Right renal pelvis (tissue), 4 donors: ENCODE data around the gene CLDND1. TPM values are rescaled to one million over a fixed set of nuclear protein-coding genes. Genes with fewer than 3 reads are reported as not detected.
A peak's percentile ranks its signal among the peaks of the same experiment; 100 is the strongest.

ENCODE experiments used
- DNase-seq, 4 donors: peaks; one replicate each; pipeline ENCODE4 v3.0.0-alpha.2; 2013; ENCODE audit warnings: low read depth in 4 of 4, low spot score in 3 of 4, missing footprints in 1 of 4
- polyA plus RNA-seq, 4 donors: library from polyadenylated mRNA; unstranded; fragments of 120-200 nt; gene quantifications; one replicate each; pipeline ENCODE4 v1.2.1, GENCODE V29; 2013; ENCODE audit not compliant: insufficient read length in 4 of 4

CLDND1 gene
- polyA plus RNA-seq, 4 donors, result 162 to 189 (median 173) TPM

DNA sequence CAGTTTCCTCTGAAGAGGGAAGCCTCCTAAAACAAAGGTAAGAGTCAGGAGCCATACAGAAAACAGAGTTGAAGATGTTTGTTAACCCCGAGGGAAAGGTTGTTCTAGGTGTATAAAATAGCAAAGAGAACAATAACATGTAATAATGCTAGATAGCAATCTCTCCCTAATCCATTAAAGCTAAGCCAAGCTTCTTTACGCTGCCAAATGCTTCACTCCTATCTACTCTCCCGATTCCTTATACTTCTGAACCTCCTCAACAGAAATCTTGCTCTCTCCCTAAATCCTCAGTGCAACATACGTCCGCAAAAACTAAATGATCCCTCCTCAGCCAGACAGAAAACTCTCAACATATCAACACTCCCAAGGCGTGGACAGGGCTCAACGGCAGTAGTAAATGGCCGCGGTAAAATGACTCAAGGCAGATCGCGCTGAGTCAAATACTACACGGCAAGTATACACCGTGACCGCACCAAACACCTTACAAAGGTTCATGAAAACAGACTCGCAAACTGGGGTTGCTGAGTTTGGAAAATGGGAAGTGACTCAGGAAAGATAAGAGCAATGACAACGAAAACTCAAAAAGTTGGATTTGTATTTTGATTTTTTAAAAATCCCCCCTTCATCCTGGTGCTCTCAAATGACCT, 682 bp downstream of the CLDND1 start:
- peak; percentile 41 to 54 (median 48) for DNase-seq

DNA sequence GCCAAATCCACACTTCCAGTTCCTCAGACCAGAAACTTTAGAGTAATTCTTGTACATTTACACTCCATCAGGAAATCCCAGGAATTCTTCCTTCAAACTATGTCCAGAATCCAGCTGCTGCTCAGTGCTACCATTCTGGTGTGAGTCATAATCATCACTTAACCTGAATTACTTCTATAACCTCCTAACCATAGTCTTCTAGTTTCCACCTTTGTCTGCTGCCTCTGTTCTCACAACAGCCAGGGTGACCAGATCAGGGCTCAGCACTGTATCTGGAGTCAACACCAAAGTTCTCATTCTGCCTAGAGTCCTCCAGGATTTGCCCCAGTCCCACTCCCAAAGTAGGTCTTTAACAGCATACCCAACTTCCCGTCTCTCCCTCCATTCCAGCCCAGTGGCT, 3.4 kb downstream of the CLDND1 start:
- no peak for DNase-seq

DNA sequence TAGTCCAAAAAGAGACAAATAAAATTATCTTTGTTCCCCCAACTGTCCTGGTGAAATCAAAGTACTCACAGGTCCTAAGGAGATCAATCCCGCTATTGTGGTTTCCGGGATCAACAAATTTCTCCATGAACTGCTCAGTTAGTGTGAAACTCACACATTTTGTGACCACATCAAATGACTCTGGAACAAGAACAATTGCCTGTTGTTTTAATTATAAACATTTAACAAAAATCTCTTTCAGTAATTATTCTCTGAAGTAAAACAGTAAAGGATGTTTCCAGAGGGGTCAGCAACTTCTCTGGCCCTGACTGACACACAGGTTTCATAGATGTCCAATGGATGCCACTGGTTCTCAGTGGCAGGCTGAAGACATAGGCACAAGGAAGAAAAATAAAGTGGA, 3.9 kb downstream of the CLDND1 start:
- no peak for DNase-seq

DNA sequence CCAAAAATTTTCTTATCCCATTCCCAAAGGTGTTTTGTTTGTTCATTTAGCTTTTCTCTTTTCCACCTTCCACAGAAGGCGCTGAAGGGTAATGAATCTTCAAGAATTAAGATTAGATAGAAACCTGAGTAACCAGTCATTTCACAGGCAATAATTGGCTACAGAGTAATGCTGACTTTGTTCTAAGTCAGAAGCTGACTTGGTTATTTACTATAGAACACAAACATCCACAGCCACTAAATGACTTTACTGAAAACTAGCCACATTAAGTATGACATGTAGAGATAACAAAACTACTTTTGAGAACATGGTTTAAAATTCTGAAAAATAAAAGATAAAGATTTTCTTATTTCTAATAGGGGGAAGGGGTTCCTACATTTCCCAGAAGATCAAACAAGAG, 7.8 kb downstream of the CLDND1 start:
- no peak for DNase-seq

DNA sequence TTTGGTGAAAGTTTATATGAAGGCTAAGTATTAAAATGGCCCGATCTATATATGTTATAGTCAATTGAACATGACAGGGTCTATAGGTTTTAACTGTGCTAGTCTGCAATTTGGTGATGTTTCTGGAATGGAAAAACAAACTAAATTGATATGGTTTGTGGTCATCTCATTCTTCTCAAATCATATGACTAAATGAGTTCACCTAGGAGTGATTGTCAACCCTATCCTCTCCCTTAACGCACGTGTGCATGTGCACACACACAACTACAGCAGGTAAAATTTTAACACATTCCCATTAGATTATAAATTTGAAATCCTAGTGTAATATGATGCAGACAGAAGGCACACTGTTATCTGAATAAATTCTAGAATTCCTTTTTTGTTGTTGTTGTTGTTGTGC, 9.0 kb downstream of the CLDND1 start:
- DNase-seq, result no peak

DNA sequence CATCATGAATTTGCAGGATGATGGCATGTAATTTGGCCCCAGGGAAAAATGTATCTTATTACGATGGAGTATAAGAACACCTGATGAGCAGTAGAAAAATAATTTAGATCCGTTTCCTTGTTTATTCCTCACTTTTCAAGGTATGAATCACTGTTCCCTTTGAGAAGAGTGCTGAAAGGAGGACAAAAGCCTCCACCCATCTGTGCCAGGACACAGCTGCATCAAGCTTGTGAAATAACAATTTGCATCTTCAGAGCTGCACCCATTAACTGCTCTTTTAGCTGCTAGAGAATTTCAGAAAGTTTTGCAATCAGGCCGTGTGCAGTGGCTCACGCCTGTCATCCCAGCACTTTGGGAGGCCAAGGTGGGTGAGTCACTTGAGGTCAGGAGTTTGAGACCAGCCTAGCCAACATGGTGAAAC, 9.6 kb downstream of the CLDND1 start:
- DNase-seq, result no peak

DNA sequence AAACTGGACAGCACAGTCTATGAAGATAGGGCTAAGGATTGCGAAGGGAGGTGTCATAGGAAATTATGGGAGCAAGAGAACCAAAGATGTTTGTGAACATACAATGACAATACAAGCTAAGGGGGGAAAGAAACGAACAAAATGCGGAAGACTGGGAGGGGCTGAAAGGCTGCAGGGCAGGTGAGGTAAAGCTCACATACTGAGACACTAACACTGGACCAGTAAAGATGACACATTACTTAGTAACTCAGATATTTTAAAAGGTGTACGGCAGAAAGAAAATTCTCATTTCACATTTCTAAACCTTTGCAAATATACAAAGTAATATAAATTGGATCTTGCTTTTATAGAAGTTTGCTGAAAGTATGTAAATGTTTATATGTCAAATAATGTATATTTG, 10.1 kb downstream of the CLDND1 start:
- no peak for DNase-seq

DNA sequence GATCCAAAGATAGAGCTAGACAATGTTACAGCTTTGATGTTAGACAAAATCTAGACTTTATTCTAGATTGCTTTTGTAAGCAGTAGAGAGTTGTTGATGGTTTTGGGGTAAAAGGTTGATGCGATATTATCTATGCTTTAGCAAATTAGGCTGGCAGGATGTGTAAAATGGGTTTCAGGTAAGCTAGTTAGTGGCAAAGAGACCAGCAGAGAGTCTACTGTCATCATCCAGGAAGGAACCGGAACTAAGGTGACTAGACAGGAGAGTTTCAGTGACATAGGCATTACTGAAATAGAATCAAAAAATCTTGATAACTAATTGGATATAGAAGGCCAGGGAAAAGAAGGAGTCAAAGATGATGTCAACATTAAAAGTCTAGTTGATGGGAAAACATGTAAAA, 14.1 kb downstream of the CLDND1 start:
- DNase-seq, result no peak

DNA sequence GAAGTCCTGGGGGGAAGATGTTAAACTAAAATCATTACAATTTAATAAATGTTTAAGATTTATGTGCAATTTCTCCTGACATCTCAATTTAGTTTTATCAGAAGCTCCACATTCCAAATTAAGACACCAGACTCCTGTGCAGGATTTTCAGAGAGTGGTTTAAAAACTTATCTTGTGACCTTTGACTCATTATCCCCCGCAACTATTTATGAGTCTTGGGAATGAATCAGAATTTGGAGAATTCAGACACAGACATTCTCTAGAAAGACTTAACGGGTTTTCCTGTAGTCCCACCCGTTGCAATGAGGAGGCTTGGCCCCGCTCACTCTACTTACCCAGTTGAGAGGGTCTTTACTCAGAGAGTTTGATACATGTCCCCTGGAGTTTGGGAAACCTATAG, 18.2 kb downstream of the CLDND1 start:
- no peak for DNase-seq

DNA sequence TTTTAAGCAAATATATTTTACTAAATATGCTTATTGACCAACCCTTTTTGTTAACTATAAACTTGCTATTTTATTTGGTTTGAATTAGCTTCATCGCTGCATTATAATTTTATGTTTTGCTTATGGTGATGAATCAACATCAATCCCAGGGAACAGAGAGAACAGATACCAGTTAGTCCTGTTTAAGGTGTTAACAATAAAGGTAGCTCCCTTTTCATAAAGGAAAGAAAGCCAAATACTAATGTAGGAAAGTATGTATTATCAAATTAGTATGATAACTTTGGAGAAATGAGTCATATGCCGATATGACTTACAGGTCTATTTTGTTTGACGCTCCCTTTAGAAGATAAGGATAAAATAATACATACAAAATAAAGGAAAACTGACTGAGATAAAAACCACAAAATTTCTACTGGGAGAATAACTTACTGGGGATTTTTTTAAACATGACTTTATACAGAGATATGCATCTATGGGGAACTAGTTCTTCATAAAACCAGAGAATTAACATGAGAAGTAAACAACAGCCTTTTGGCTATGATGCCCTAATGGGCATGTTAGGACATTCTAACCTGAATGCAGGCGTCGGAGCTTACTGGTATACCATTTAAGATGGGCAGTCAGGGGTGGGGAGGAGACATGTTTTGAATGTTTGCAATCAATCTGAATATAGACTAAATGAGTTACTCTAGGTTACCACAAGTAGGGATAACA, 20.7 kb downstream of the CLDND1 start:
- no peak for DNase-seq

DNA sequence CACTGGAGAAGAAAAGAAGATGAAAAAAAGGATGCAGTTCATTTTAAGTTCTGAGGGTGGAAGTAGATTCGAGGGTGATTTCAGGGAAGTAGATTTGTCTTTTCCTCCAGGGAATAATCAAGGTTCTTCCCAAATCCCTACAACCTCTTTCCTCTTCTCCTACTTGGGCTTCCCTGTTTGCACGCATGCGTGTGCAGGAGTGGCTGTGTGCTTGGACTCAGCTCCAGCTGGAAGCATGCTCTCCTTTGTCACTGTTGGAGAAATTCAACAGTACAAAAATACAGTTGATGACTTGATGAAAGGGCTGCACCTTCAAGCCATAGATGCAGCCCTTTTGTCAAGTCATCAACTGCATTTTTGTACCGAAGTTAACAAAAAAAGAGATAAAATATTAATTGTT, 21.4 kb downstream of the CLDND1 start:
- no peak for DNase-seq

DNA sequence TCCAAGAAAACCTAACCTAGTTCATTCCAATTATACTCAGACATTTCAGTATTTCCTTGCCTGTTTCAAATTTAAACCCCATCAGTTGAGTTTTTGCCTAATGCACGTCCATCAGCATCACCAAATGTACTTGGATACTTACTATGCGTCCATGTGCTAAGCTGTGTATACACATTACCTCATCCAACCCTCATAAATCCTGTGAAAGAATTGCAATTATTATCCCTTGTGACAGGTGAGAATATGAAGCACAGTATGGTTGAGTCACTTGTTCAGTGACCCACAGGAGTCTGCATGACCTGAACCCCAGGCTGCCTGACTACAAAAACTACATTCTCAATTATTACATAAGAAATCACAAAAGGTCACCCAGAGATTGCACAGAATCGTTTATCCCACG, 22.7 kb downstream of the CLDND1 start:
- DNase-seq, result no peak

DNA sequence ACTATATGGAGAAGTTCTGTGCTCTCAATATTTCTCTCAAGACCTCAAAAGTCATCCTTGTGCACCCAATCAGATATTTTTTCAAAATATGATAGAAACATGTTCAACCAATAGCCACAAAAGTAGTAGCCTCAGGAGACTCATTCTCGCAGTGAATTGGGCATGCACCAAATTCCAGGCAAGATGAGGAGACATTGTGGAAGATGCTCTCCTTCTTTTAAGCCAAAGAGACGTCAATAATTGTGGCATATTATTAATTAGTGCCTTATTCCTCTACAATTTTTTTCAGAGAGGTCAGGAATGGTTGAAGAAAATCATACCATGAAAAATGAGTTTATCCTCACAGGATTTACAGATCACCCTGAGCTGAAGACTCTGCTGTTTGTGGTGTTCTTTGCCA, 25.3 kb downstream of the CLDND1 start, which contains the start of gene OR5K2:
OR5K2 (plus strand) TSS at position 301 of the 400 bp plus-strand sequence; CDS start at position 301, 0 bp downstream.
- no peak for DNase-seq

DNA sequence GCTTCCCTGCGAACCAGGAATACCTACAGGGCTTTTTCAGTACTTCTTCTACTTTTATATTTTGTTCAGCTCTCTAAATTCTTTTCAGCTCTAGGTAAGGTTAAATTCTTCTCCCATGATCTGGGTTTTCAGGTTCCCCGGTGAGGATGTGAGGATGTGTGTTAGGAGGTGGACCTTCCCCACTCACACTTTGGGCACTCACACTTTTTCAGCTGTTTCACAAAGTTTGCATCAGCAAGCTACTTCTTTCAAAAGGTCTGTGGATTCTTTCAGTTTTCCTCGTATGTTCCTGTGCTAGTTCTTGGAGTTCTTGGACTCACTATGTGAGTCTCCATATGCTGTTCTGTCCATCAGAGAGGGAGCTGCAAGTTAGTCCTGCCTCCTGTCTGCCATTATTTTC, 39.1 kb downstream of the CLDND1 start:
- no peak for DNase-seq

DNA sequence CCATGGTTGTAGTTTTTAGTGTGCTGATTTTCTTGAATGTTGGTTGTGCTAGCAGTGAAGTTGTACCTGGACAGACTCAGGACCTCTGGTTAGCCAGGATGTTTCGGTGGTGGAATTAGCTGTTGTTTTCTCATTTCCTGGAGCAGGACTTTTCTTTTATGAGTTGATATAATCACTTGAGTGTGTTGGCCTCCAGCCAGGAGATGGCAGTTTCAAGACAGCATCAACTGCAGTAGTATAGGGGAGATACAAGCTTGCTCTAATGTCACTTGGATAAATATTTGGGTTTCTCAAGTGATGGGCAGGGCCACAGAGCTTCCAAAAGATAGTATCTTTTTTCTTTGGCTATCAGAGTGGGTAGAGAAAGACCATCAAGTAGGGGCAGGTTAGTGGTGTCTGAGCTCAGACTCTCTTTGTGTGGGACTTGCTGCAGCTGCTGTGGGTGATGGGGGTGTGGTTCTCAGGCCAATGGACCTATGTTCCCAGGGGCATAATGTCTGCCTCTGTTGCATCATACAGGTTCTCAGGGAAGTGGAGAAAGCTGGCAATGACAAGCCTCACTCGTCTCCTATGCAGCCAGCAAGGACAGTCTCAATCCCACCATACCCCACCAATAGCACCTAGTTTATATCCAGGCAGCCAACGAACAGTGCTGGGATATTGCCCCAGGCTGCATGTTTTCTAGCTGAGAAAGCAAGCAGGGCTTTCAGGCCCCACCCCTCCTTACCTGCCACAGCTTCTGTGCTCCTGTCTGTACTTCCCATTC, 39.8 kb downstream of the CLDND1 start:
- DNase-seq, result no peak

Other genes with a start within 250 kb of the CLDND1 start
- gene OR5H2, start 240.4 kb downstream of the CLDND1 start, polyA plus RNA-seq, result not detected
- not detected for gene OR5K4, start 169.0 kb downstream of the CLDND1 start, polyA plus RNA-seq
- not detected for gene OR5K3, start 132.2 kb downstream of the CLDND1 start, polyA plus RNA-seq
- under 1 TPM in 1 of 4 donors, not detected in 3; 0.19 TPM for gene OR5K1, start 59.7 kb downstream of the CLDND1 start, polyA plus RNA-seq
- gene OR5K2, start 25.2 kb downstream of the CLDND1 start, polyA plus RNA-seq, result under 1 TPM in 2 of 4 donors, not detected in 2; 0.35 TPM
- gene GPR15, start 9.1 kb upstream of the CLDND1 start, polyA plus RNA-seq, result not detected
- gene CPOX, start 70.7 kb upstream of the CLDND1 start, polyA plus RNA-seq, result 10 to 100 TPM; 24.4 to 25.7 (median 24.7) TPM
- 10 to 100 TPM; 65.6 to 85.1 (median 74.3) TPM for gene ST3GAL6, start 240.4 kb upstream of the CLDND1 start, polyA plus RNA-seq